ENCODE measurements around the gene CARM1.
"Not testable (repeated sequence)": the region's sequence is repeated elsewhere in the genome, so short reads cannot be mapped to it uniquely, and the experiment has no call there.

The CARM1 gene

GRCh38 chr19:10876459-10877240 is 5.3 kb downstream of the CARM1 start:
- DNase-seq: no peak

- DNase-seq: not testable (repeated sequence)
These were observed 6.3 kb downstream of the CARM1 start for GRCh38 chr19:10877608-10878007.

DNA sequence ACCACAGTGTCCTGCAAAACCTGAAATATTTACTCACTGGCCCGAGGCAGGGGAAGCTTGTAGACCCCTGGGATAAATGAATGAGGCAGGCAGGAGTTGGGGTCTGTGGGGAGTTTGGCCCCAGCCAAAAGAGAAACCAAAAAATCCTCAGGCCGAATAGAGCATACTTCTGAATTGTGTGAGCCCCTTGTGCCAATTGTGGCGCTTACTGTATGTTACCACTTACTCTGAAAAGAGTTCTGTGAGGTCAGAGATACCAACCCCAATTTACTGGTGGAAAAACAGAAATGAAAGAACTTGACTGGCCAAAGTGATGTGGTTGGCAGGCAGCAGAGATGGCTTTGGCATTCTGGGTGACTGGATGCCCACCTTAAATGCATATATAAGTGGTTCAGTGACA is 6.9 kb downstream of the CARM1 start:
- no peak for DNase-seq

DNA sequence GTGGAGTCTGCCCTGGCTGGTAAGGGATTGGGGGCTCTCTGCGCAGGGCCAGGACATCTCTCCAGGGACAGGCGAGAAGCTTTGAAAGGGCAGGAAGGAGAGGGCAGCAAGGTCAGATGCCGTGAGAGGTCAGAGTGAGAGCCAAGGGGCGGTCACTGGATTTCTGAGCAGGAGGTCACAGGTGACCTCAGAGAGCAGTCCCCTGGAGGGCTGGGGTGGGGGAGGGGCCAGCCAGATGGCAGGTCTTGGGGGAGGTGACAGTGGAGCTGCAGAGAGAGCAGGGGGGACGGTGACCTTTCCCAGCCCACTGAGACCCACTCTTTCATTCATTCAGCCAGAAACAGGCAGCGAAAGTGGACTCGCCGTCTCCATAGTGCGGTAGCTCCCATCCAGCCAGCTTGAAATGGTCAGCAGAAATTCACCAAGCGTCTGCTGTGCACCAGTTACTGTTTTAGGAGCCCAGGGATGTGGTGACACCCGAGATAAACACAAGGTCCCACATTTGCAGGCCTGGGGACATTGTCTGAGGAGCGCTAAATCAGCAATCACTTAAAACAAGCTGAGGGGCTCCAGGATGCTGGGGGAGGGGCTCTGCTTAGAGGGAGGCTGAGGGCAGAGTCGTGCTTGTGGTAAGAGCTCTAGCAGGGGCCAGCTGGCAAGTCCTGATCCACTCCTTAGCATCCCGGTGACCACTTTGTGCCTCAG is 10.2 kb downstream of the CARM1 start:
- DNase-seq: no peak

DNA sequence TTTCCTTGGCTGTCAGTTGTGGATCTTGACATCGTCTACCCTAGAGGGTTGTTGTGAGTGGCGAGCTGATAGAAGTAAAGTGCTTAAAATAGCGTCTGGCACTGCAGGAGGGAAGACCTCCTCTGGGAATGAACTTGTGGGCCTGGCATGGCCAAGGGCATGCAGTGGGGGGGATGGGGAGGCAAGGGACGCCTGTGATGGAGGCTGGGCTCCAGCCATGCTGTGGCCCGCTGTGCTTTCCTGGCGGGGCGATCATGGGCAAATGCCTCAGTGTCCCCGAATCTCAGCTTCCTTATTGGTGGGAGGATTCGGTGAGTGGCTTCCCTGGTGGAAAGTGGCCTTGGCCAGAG is 10.7 kb downstream of the CARM1 start:
- DNase-seq: no peak

DNA sequence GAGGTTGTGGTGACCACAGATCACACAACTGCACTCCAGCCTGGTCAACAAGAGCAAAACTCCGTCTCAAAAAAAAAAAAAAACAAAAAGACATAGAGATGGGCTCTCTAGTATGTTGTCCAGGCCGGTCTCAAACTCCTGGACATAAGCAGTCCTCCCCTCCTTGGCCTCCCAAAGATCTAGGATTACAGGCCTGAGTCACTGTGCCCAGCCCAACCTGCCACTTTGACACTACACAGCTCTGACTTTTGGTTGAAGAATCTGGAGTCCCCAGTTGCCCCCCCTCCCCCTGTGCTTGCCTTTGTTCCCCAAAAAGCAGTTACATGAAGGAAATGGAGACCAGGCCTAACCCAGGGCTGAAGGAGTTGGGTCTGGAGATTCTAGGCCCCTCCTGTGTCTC is 12.9 kb downstream of the CARM1 start:
- DNase-seq: no peak

DNA sequence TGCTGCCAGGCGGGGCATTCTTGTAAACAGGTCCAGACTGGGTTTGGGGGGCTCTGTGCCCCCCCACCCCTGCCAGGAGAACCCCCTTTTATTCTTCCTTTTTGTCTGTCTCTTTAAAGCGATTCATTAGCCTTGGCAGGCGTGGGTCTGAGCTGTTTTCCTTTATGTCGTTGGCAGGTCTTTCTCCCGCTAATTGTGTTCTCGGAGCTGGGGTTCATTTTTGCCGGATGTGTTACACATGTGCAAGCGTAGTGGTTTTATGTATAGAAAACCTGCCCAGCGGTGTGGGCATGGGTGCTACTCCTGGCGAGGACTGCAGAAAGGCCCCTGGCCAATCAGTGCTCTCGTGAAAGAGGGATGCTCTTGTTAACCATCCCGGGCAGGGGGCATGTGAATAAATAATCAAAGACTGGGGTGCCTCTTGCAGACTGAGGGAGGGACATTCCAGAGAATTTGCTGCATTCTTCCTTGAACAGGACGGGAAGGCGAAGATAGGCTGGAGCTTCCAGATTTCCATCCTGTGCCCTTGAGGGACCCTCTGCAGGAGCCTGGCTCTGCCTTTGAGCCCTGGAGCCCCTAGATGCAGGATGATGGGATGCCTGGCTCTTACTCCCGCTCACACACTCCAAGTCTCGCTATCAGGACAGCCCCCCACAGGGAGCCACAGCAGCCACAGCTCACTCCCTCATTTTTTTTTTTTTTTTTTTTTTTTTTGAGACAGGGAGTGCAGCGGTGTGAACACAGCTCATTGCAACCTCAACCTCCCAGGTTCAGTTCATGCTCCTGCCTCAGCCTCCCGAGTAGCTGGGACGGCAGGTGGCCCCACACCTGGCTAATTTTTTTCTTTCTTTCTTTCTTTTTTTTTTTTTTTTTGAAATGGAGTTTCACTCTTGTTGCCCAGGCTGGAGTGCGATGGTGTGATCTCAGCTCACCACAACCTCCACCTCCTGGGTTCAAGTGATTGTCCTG is 14.1 kb downstream of the CARM1 start:
- no peak for DNase-seq

DNA sequence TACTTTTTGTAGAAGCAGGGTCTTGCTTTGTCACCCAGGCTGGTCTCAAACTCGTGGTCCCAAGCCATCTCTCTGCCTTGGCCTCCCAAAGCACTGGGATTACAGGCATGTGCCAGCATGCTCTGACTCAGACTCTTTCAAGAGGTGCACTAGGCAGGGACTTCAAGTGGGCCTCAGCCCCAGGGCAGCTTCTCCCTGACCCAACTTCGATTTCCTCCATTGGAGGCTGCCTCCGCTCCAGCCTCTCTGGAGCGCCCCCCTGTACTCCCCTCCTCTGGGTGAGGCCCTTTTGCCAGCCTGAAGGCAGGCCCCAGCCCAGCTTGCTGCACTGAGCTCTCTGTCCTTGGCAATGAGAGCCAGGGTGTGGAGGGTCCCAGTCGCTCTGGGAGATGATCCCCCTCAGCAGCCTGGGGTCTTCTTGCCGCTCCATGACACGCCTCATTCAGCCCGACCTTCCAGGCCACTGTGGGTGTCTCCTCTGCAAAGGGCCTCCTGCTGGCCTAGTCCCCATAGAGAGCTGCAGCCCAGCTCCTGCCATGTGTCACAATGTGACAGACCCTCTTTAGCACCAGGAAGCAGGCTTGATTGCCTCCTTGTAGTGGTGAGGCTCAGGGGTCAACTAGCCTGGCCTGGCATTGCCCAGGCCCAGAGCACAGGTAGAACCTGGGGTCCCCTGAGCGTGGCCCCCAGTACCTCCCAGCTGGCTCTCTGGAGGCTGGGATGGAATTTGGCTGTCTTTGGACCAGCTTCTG is 16.4 kb downstream of the CARM1 start:
- DNase-seq: no peak

DNA sequence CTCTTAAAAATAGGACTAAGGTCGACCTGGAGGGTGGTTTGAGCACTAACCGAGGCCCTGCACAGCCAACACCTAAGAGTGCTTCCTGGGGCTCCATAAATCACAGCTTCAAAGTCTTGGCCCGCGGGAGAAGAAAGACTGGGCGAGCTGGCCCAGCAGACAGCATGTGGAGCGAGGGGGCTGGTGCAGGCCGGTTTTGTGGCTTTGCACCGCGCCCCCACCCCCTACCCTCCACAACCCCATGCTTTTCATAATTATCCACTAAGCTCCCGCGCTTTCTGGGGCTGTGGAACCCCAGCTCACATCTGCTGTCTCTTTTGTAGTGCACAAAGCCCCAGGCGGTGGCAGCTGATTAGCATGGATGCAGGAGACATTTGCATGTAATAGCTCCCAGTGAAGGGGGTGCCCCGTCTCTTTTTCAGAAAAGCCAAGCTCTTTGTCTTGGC is 17.1 kb downstream of the CARM1 start:
- DNase-seq: no peak

GRCh38 chr19:10889880-10890279 is 18.5 kb downstream of the CARM1 start:
- DNase-seq: no peak

DNA sequence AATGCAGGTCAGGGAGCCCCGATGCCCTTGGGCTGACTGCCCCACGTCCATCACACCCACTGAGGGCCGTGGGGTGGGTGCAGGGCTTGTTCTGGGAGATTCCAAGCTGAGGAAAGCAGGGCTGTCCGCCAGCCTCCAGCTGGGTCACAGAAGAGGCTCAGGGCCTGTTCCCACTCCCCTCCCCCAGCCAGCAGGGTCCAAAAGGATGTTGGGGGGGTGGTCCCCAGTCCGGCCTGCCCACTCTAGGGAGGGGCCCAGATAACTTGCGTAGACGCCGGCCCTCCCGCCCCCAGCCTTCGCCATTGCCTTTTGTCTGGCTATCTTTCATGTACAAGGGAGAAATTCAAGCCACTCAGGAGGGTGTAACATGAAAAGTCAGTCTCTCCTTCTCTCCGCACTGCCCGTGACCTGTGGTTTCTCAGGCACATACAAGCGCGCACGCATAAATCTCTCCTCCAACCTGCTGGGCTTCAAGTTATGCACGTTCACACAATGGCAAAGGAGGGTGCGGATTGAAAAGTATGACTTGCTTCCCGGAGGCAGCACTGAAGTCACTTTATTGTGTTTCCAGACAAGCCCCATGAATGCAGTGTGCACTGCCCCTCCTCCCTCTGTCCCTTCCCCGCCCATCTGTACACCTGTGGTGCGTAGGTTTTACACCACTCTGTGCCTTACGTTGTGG is 20.2 kb downstream of the CARM1 start:
- DNase-seq: no peak

DNA sequence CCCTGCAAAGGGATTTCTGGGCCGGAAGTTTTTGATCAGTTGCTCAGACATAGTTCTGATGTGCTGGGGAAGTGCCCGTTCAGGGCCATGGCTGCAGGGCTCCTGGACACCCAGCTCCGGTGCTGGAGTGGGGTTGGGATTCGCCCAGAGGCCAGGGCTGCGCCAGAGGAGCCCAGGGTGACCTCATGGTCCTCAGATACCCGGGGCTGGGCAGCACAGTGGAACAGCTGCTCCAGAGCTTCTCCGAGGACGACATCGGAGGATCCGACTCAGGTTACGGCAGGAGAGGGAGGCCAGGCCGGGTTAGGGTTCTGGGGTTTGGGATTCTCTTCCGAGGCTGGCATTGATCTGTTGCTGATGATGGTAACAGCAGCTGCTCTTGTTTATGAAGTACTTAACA is 20.9 kb downstream of the CARM1 start:
- no peak for DNase-seq

DNA sequence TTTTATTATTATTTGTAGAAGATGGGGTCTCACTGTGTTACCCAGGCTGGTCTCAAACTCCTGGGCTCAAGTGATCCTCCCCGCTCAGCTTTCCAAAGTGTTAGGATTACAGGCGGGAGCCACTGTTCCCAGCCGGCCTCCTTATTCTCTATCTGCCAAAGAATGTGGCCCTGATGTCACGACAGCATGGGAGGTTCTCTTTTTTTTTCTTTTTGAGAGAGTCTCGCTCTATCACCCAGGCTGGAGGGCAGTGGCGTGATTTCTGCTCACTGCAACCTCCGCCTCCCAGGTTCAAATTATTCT is 23.5 kb downstream of the CARM1 start:
- DNase-seq: no peak

GRCh38 chr19:10895363-10895762 is 24.0 kb downstream of the CARM1 start:
- DNase-seq: no peak

DNA sequence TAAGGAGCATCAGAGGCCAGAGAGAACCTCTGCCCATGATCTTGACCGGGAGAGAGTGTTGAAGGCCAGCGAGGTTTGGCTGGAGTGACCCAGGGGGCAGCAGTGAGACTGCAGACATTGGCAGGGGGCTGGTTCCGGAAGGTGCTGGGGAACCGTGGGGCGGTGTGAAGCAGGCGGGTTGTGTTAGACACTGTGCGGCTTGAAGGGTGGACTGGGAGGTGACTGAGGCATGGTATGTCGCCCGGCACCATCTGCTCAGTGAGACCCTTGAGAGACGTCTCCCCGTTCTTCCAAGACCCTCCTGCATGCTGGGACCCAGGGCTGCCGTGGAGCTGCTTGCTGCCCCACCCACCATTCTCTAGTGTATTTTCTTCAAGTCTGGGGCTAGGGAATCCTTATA is 24.6 kb downstream of the CARM1 start:
- no peak for DNase-seq

- no peak for DNase-seq
These were observed 25.6 kb downstream of the CARM1 start for GRCh38 chr19:10896851-10897526.

- DNase-seq: no peak
These were observed 27.3 kb downstream of the CARM1 start for GRCh38 chr19:10898633-10899032.

DNA sequence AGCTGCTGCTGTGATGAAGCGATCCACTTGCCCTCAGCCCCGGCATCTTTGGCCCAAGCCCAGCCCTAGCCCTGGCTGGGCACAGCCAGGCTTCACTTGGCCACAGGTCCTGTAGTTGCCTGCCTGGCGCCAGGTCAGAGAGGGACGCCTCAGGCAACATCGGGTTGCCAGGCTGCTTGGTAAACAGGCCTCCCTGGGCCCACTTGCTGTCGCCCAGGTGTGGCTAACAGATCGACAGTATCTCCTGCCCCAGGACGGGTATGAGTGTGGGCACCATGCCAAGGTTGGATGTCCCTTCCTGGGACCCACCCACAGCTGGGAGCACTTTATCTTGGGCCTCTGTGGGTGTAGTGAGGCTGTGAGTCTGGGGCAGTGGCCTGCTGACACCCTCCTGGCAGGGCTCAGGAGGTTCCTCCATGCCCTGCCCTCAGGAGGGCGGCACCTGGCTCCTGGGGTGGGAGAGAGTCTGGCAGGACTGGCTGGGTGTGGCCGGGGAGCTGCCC is 27.8 kb downstream of the CARM1 start:
- peak; percentile 49 for DNase-seq

GRCh38 chr19:10907925-10908324 is 36.6 kb downstream of the CARM1 start:
- no peak for DNase-seq

DNA sequence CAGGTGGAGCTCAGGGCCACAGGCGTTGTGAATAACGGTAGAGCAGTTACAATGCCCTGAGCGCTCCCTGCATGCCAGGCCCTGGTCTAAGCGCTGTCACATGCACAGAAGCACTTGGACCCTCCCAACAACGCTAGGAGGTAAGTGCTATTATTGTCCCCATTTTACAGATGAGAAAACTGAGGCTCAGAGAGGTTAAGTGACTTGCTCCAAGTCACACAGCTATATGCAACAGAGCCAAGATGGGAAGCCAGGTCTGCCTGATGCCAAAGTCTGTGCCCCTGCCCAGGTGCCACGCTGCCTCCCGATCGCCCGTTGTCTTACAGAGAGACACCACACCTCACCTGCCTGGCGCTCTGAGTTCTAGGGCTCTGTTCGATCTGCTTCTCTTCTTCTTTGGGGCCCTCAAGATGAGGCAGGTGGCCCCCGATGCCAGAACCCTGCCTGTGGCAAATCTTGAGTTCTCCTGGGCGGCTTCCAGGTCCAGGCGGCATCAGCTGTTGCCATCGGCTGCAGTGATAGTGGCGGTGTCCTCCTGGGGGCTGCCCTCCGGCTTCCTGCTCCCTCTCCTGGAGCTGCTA is 37.1 kb downstream of the CARM1 start:
- DNase-seq: no peak

Measured in DMS79 treated with DMSO at 0.1 percent for 48 hours (cell line).